Gastroesophageal sphincter (tissue), 4 donors: ENCODE results near the gene DEAF1. TPM values are rescaled to one million over a fixed set of nuclear protein-coding genes. Genes with fewer than 3 reads are reported as not detected.

Experiments
- ATAC-seq: fragments of 150-250 bp; one replicate; pipeline ENCODE4 v1.9.1; 2016; ENCODE audit warnings: mild to moderate bottlenecking, moderate library complexity
- H3K27ac ChIP-seq, 4 donors: fragments of 200-600 bp; sonication (generic) in 3 of 4; 1 replicate in 3 of 4; 2 replicates in 1 of 4; pipeline ENCODE4 v1.5.1; 2016 to 2019
- H3K27me3 ChIP-seq: fragments of 200-600 bp; sonication (generic); one replicate; pipeline ENCODE4 v1.5.1; 2019
- H3K36me3 ChIP-seq, 2 donors: fragments of 200-600 bp; sonication (generic); one replicate each; pipeline ENCODE4 v1.5.1; 2019; ENCODE audit warnings: control low read depth in 1 of 2
- H3K4me1 ChIP-seq, 3 donors: fragments of 200-600 bp; sonication (generic); 1 replicate in 2 of 3; 2 replicates in 1 of 3; pipeline ENCODE4 v1.5.1; 2016 to 2019; ENCODE audit warnings: control low read depth in 2 of 3
- H3K4me3 ChIP-seq, 2 donors: fragments of 200-600 bp; sonication (generic); one replicate each; pipeline ENCODE4 v1.5.1; 2019; ENCODE audit warnings: mild to moderate bottlenecking in 1 of 2, moderate library complexity in 1 of 2
- H3K9me3 ChIP-seq, 3 donors: fragments of 200-600 bp; sonication (generic); one replicate each; pipeline ENCODE4 v1.5.1; 2017 to 2019; ENCODE audit warnings: control low read depth in 2 of 3
- CTCF ChIP-seq, 4 experiments: fragments of 200-600 bp in 2 of 4; fragments of 450-650 bp in 2 of 4; sonication (generic) in 1 of 4; IDR thresholded peaks; one replicate each; pipeline ENCODE4 v1.5.1; 2017 to 2019; ENCODE audit warnings: antibody characterized with exemption in 4 of 4, mild to moderate bottlenecking in 2 of 4, moderate library complexity in 2 of 4
- EP300 ChIP-seq: sonication (generic); formaldehyde crosslinking; IDR thresholded peaks from one replicate; pipeline ENCODE4 v1.6.1; 2017; ENCODE audit warnings: antibody characterized with exemption, mild to moderate bottlenecking
- POLR2A ChIP-seq, 2 donors: fragments of 450-650 bp; IDR thresholded peaks; one replicate each; pipeline ENCODE4 v1.6.1; 2017; ENCODE audit warnings: antibody characterized with exemption in 2 of 2, mild to moderate bottlenecking in 2 of 2, moderate library complexity in 1 of 2
- POLR2AphosphoS5 ChIP-seq: sonication (generic); formaldehyde crosslinking; IDR thresholded peaks from one replicate; pipeline ENCODE4 v1.6.1; 2017; ENCODE audit warnings: antibody characterized with exemption
- WGBS, 2 donors: methylation state at CpG; one replicate each; pipeline ENCODE4 v1.1.5; 2018; ENCODE audit warnings: low coverage in 1 of 2; 5-methylcytosine and 5-hydroxymethylcytosine counted together
- total RNA-seq, 4 donors: library from RNA; depleted of rRNA; stranded (reverse); fragments of >200 nt; gene quantifications; one replicate each; pipeline ENCODE4 v1.1.0, GENCODE V29; 2016

Gene DEAF1
- total RNA-seq, 4 donors from 2014 or later = 19.9 to 45.0 (median 35.0) TPM

- no peak overlapping the region for H3K4me3 ChIP-seq
- ATAC-seq = peak; percentile 76
- peaks cover 0 to 19% (median 5%) of the 10 kb centered on the region in 3 donors for H3K4me1 ChIP-seq
- no peaks in the 10 kb centered on the region for H3K9me3 ChIP-seq
- peaks cover 0 to 35% of the 10 kb centered on the region in 2 donors for H3K36me3 ChIP-seq
- peak overlapping the region in 3 of 4 donors; percentile 48 to 76 (median 50) for H3K27ac ChIP-seq
- 44 to 75% methylated on average over 1 to 7 of the region's 11 CpGs for WGBS, 2 donors
- no peaks in the 10 kb centered on the region for H3K27me3 ChIP-seq
- no peak for TF ChIP-seq CTCF (IDR thresholded peaks at IDR 0.05)
- TF ChIP-seq POLR2A (IDR thresholded peaks at IDR 0.05) = no peak
- no peak for TF ChIP-seq EP300
- TF ChIP-seq POLR2AphosphoS5 = no peak
Observed at GRCh38 chr11:665704-666281, 29.2 kb downstream of the DEAF1 start.

- Histone ChIP-seq H3K4me1 (peaks cover 0 to 19% (median 5%) of the 10 kb centered on the region in 3 donors), H3K36me3 (peaks cover 0 to 41% of the 10 kb centered on the region in 2 donors), H3K4me3 (no peak overlapping the region), H3K27me3 (no peaks in the 10 kb centered on the region), H3K27ac (peak overlapping the region in 3 of 4 donors; percentile 48 to 76 (median 50)), H3K9me3 (no peaks in the 10 kb centered on the region)
- ATAC-seq = peak; percentile 10
- TF ChIP-seq EP300 (no peak), POLR2AphosphoS5 (peak; percentile 9)
- WGBS, 2 donors = 52 to 61% methylated on average over 5 of the region's 15 CpGs
Observed at GRCh38 chr11:665062-665703, 29.8 kb downstream of the DEAF1 start.

GRCh38 chr11:662689-663274 lies 32.2 kb downstream of the DEAF1 start:
- no peaks in the 10 kb centered on the region for H3K27me3 ChIP-seq
- peak; percentile 67 for ATAC-seq
- H3K27ac ChIP-seq = no peak overlapping the region
- peaks cover 0 to 19% (median 5%) of the 10 kb centered on the region in 3 donors for H3K4me1 ChIP-seq
- no peak overlapping the region for H3K4me3 ChIP-seq
- H3K36me3 ChIP-seq = peaks cover 0 to 63% of the 10 kb centered on the region in 2 donors
- H3K9me3 ChIP-seq = no peaks in the 10 kb centered on the region
- TF ChIP-seq CTCF (IDR thresholded peaks at IDR 0.05) = peak in 3 of 4 experiments; percentile 73 to 79 (median 77)
- TF ChIP-seq POLR2AphosphoS5 = peak; percentile 61
- no peak for TF ChIP-seq POLR2A (IDR thresholded peaks at IDR 0.05)
- no peak for TF ChIP-seq EP300
- WGBS, 2 donors = 81 to 89% methylated on average over 5 to 7 of the region's 15 CpGs

GRCh38 chr11:660681-661444 lies 34.2 kb downstream of the DEAF1 start:
- no peak for ATAC-seq

More at GRCh38 chr11:660681-661444, 34.2 kb downstream of the DEAF1 start:
- H3K4me1 ChIP-seq = peaks cover 0 to 13% (median 5%) of the 10 kb centered on the region in 3 donors
- peaks cover 0 to 72% of the 10 kb centered on the region in 2 donors for H3K36me3 ChIP-seq
- no peaks in the 10 kb centered on the region for H3K9me3 ChIP-seq
- TF ChIP-seq CTCF (IDR thresholded peaks at IDR 0.05) (no peak), EP300 (no peak), POLR2A (IDR thresholded peaks at IDR 0.05) (no peak), POLR2AphosphoS5 (no peak)
- WGBS, 2 donors = 91 to 94% methylated on average over 2 to 7 of the region's 19 CpGs
- no peak overlapping the region for H3K4me3 ChIP-seq
- H3K27ac ChIP-seq = no peak overlapping the region
- H3K27me3 ChIP-seq = no peaks in the 10 kb centered on the region
